ENCODE data around the gene ARHGAP32.
"Not testable (repeated sequence)": the region's sequence is repeated elsewhere in the genome, so short reads cannot be mapped to it uniquely, and the experiment has no call there.

ARHGAP32 gene

DNA sequence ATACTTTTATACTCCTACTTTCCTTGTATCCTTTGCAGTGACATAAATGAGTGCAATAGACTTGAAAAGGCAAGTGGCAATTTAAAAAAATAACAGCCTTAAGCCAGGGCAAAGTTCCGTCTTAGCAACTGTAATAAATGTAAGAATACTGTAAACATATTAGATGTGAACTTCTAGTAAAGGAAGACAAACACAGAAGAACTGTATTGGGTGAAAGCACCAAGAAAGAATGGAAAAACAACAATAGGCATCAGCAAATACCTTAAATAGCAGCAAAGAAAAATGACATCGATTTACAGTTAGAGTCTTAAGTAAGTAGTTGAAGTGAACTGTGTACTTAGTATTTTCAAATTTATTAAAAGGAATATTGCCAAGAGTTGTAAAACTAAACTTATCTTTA, 174.0 kb downstream of the ARHGAP32 start:
- no peak for DNase-seq

DNA sequence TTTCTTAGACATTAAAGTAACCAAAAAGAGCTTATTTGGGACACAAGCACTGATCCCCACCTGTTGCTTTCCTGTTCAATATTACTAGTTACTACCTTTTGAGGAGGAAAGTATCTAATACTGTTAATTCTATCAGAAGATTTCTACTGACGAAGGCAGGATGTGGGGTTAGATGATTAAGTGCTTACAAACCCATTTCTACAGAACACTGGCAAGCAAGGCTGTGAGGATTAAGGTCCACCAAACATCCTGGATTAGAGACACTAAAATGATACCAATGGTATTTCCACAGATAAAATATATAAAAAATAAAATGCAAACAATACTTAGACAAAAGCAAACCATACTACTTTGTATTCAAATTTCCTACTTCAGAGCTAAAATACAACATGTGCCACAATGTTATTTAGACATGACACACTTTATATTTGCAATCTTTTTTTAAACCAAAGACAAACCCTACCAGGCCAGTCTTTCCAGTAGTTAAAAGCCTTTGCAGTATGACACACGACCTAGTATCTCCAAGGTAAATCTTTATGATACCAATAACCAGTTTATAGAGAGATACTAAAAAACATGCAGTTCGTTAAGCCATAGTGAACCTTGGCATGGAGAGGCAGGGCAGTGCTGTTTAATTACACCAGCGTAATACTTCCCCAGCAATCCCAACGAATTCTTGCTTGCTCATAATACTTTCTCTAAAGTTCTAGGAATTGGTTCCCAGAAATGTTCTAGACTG, 178.2 kb downstream of the ARHGAP32 start:
- DNase-seq: no peak

DNA sequence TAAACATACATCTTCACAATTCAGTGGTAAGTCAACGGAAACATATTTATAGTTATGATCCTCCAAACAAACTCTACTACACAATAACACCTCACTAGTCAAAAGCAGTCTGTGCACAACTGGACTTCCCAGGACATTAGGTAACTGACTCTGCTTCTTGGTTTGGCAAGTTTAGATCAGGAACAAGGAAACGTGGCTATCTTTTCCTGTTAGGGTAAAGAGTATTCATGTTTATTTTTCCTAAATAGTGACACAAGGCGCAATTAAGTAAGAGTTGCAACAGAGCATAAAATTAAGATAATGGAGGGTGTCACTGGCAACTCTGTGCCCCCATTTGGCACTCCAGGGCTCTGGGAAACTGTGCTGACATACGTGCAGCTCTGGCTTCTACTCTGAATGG, 179.2 kb downstream of the ARHGAP32 start:
- no peak for DNase-seq

DNA sequence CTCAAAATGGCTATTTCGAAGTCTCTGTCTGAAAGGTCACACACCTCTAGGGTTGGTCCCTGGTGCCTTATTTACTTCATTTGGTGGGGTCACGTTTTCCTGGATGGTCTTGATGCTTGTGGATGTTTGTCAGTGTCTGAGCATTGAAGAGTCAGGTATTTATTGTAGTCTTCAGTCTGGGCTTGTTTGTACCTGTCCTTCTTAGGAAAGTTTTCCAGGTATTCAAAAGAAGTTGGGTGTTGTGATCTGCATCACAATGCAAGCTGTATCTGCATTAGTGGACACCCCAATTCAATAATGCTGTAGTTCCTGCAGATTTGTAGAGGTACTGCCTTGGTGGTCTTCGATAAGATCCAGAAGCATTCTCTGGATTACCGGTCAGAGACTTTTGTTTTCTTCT, 186.0 kb downstream of the ARHGAP32 start:
- DNase-seq: no peak

DNA sequence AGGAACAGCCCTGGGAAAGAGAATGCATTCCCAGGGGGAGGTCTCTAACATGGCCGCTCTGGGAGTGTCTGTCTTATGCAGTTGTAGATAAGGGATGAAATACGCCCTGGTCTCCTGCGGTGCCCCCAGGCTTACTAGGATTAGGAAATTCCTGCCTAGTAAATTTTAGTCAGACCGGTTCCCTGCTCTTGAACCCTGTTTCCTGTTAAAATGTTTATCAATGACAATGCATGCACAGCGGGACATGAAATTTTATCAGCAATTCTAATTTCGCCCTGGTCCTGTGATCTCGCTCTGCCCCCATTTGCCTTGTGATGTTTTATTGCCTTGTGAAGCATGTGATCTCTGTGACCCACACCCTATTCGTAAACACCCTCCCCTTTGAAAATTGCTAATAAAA, 193.0 kb downstream of the ARHGAP32 start:
- not testable (repeated sequence) for DNase-seq

DNA sequence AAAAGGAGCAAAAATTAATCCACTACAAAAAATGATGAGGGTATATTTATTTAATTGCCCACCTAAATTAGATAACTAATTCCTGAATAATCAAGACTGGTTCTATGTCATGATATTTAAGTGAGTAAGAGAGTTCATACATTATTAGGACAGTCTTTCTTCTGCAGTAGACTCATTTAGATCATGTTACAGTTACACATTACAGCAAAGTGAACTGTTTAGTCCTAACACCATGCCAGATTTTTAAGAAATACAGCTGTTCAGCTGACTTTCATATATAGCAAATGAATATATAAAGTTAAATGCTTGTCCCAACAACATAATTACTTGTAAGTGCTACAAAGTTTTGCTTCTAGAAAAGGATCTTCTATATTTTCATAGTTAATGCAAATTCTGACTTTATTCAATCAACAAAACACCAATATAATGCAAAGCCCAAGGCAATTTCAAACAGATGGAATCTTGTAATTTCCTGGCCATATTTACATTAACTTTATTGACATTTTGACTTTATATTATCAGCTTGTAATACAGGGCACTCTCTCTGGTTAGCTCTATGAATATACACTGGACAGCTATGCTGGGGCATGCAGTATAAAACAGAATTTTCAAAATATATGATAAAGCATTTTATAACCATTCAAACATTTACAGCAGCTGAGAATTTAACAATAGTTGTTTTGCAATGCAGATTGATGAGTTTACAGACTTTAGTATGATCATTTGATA, 203.7 kb downstream of the ARHGAP32 start:
- DNase-seq: no peak

DNA sequence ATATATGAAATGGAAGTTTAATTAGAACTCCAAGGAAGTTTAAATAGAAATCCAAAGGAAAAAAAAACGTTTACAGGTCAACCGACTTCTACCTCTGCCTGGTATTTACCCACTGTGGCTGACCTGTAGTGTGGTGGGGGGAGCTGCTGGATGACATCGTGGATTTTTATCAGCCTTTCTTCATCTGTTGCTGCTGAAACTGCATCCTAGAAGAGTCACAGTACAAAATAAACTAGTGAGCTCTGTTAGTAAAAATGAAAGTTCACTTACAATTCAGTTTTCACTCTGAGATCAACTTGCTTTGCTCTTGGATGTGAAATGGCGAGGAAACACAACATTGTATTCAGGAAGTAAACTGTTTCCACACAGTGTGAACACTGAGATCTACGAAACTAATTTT, 206.2 kb downstream of the ARHGAP32 start:
- no peak for DNase-seq

DNA sequence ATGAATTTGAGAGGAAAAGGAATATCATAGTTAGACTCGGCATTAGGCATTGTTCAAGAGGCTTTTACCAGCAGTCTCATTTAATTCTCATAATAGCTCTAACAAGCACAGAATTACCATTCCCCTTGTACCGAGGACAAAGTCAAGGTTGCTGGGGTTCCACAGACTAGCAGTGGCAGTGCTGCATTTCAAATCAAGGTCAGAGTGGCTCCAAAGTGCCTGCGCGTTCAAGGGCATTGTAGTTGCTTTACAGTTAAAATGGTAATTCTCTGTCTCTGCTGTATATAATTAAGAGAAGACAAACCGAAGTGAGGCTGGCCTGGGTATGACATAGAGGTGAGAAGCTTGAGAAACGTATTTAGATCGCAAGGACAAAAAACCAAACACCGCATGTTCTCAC, 209.1 kb downstream of the ARHGAP32 start:
- DNase-seq: no peak

DNA sequence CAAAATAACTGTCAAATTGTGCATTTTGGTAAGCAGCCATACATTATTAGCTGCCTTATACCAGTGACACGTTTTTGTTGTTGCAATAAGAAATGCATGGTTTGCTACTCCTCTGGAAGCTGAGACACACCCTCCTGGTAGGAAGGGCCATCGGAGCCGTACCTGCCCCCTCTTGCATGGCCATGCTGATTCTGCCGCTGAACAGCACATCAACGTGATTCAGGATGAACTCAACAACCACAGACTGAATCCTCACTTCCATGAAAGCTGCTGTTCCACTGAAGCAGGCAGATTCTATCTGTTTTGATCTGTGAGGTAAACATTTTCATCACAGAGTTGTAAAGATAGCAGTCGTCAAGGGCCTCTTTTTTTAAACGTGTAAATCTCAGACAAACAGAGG, 210.9 kb downstream of the ARHGAP32 start:
- no peak for DNase-seq

DNA sequence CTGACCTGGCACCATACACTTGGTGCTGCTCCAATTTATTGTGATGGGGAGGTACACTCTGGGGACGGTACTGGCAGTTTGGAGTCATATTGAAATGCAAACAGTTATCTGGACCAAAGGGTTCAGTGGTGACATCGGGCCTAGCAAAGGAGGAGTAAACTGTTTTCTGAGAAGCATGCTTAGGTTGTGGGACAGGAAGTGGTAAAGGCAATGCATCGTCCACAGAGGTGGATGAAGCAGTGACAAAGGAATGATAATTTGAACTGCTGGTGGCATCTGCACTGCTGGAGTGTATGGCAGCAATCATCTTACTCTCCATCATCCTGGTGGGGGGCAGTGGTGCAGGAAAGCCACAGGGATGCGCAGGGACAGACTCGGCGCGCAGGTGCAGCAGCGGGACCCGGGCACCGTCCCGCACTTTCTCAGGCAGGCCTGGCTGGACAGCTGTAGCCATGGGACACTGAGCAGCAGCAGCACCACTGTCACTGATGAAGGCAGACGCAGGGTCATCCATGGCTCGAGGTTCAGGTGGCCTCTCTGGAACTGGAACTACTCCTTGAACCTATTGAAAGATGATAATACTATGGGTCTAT, 221.4 kb downstream of the ARHGAP32 start:
- DNase-seq: no peak

DNA sequence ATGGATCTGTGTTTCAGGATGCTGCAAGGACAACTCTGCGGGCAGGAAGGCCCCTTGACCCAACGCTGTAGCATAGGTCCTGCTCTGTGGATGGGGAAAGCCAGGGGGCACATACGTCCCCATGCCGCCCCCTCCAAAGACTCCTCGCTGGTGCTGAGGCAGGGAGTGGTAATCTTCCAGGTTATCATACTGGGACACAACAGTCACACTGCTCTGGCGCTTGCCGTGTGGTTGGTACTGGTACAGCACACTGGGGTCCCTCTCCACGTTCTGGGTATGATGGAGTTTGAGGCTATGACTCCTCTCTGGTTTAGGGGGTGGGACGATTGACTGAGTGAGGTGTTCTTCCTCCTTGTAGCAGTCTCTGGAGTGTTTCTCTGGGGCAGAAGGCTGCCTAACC, 223.2 kb downstream of the ARHGAP32 start:
- no peak for DNase-seq

DNA sequence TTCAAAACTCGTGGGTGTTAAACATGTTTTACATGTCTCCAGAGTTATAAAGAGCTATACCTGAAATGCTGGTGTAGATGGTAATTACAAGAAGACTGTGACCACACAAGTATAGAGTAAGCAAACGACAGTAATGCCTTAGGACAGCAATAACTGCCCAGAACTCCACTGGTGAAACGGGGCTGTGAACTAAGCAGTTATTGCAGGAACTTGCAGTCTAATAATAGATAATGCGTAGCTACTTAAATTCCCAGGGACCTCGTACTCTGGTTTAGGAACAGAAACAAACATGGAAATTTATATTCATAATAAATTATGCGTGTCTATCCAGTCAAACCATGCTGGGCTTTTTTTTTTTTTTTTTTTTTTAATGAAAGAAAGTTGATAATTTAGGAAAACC, 224.5 kb downstream of the ARHGAP32 start:
- no peak for DNase-seq

DNA sequence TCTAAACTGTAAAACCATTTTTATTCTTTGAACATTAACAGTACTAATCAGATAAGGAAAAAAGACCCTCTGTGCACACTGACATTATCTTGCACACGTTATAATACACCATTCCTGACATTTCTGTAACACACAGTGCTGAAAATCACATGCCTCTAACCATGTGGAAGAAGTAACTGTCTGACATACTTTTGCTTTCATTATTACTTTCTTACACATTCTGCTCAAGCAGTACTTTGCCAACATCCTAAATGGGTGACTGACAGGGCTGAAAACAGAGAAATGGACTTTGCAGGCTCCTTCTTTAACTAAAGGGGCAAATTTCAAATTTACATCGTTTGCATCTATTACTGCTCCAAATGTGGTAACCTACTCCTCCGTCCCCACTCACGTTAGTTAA, 226.6 kb downstream of the ARHGAP32 start:
- no peak for DNase-seq

DNA sequence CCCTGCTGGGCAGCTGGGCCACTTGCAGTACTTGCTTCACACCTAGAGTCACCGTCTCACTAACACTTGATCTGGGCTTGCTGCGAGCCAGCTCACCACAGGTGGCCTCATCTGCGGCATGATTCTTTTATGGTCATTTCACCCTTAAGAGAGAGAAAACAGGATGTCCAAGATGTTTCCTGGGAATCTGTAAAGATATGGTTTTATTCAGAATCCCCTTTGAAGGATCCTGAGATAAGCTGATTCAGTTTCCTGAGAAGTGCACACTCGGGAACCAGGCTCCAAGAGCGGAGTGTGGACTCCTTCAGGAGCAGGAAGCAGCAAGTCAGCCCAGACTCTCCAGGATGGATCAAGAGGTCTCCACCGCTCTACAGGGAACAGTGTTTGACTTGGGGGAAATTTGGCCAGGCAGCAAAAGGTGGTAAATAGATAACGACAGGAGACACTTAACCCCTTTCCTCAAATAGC, 227.6 kb downstream of the ARHGAP32 start:
- DNase-seq: no peak

DNA sequence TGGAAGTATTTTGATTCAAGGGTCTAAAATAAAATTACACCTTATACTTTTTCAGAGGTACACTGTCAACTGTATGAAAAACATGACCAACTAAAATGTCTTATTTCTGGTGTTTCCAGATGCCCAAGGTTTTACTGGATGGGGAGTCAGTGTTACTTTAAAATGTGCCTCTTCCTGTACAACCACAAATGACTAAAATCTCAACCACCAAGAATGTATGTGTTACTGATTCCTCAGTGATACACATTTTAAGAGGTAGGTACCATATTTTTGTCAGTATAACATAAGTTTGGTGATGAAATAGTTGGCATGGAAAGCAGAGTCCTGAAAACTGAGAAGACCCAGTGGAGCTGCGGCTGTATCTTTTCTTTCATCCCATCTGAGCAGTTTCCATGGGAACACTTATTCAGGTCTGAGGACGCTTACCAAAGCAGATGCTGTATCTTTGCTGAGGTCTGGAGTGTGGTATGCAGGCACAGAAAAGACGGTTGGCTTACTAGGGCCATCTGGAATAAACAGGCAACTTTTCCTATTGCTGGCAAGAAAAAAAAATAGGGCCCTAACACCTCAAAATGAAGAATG, 228.3 kb downstream of the ARHGAP32 start:
- peak; percentile 17 for DNase-seq

DNA sequence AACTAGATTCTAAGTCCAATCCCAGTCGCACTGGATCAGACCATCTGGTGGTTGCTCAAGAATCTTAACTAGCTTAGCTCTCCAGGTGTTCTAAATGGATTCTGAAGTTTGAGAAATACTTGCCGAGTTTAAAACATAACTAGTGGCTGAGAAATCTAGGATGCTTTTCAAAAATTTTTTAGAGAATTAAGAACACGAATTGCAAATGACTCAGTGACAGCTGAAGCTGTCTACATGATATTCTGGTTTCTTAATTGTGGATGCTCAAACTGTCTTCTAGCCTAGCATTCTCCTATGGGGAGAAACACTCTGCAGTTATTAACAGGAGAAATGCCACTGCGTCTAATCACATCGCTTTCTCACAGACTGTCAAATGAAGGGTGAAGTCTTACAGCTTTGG, 229.2 kb downstream of the ARHGAP32 start:
- no peak for DNase-seq

DNA sequence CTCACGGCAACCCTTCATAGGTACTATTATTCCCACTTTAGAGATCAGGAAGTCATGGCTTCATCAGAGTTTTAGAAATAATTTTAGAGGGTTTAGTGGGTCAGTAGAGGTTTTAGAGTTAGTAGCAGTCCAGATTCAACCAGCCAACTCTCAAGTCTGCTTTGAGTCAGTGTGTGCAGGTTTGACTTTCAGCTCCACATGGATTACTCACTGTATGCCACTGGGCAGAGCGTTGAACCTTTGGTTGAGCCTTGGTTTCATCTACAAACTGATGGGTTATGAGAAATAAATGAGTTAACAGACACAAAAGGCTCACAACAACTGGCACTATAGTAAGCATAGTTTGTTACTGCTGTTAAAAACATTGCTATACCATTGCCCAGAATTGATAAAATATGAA, 230.5 kb downstream of the ARHGAP32 start:
- DNase-seq: no peak

DNA sequence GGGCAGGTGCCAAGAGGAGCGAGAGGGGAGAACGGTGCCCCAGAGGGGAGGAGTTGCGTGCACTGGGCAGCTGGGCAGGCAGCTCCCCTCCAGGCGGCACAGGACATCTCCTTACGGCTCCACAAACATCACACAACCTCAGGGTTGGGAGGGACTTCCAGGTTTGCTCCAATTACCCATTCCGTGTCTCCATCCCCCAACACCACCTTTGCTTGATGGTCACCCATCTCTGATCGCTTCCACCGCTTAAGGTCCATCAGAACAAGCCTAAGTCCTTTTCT, 235.0 kb downstream of the ARHGAP32 start:
- no peak for DNase-seq

DNA sequence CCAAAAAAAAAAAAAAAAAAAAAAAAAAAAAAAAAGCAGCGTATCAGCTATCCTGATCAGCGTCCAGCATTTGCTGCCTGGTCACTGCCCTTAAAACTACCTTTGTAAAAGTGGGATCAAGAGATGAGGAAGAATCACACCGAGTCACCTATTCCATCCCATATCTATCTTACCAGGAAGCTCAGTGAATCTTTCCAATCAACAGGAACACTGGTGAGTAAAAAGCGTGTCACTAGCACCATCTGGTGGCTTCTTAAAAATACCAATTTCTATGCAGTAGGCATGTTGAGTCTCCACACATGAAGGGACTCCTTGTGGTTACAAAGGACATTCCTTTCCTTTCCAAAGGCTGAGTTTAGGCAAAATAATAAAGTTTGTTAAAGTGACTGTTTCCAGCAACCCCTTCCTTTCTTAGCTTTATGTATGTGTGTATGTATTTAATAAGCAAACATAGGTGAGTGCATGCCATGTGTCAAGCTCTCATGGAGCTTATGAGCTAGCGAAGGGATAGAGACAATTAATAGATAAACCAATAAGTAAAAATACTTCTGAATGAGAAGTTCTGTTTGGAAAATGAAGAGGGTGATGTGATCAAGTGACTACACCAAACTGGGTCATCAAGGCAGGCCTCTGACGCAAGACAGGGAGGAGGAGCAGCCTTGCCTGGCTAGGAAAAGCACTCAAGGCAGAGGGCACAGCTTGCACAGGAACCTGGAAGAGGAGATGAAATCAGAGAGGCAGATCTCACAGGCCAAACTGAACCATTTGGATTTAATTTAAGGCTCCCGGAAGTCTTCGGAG, 235.5 kb downstream of the ARHGAP32 start:
- peak; percentile 71 for DNase-seq

DNA sequence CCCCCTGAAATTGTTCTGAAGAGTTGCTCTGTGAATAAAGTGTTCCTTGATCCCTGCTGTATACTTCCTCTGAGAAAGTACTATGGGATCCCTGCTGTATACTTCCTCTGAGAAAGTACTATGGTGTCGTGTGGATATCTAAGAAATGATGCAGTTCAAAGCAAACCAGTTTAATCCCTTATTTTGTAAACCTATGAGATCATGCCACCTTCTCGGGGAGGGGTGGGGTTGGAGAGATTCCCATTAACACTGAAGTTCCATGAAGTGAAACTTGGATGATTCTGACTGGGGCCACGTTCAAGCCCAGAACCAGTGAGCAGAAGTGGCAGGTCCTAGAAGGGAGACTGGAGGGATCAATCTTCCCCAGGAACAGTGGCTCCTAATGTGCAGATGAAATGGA, 236.5 kb downstream of the ARHGAP32 start:
- DNase-seq: no peak

DNA sequence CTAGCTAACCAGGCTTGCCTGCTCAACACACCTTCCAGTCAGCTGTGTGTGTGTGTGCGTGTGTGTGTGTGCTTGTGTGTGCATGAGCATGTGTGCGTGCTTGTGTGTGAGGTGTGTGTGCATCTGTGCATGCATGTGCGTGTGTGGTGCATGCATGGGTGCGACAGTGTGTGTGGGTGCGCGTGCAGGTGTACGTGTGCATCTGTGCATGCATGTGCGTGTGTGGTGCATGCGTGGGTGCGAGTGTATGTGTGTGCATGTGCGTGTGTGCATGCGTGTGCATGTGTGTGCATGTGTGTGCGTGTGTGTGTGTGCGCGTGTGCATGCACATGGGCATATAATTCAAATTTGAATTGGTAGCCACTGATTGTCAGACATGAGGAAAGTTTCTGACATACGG, 239.0 kb downstream of the ARHGAP32 start:
- no peak for DNase-seq

DNA sequence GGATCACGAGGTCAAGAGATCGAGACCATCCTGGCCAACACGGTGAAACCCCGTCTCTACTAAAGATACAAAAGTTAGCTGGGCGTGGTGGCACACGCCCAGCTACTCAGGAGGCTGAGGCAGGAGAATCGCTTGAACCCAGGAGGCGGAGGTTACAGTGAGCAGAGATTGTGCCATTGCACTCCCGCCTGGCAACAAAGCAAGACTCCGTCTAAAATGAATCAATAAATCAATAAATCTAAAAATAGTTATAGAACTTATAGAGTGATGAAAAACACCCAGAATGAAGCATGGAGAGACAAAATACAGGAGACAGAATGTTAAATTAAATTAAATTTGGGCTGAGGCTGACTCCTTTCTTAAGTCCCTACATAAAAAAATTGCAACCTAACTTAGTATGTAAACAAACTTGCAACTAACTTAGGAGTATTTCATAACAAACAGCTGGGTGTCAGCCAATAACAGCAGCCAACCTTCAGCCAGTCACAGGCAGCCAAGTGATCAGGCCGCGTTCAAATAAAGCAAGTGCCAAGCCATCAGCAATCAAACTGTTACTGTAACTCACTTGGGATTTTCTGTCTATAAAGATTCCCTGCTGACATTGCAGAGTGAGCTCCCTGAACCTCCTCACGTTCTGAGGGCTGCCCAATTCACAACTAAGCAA, 242.2 kb downstream of the ARHGAP32 start:
- DNase-seq: no peak

DNA sequence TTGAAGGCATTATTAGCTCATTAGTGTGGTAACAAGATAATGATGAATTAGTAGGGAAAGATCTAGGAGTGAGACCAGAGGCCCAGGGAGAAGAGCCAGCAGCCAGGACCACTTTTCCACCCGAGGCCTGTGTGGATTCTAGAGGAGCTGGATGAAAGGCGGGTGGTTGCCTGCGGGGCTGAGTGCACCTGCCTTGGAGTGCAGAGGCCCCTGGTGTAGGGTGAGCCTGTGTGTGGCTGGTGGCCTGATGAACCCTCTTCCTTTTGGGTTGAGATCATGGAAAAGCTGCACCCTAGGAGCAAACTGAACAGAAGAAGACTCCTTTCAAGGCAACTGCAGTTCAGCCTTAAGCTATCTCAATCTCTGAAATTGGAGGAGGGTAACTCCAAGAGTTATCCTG, 243.5 kb downstream of the ARHGAP32 start:
- DNase-seq: no peak

Data from retina (tissue), 1 donor.